NCI-H1694 treated with DMSO at 0.1 percent for 48 hours (cell line): ENCODE data around the gene KNTC1.
"Not testable (repeated sequence)": the region's sequence is repeated elsewhere in the genome, so short reads cannot be mapped to it uniquely, and the experiment has no call there.

Experiments
- DNase-seq: peaks from one replicate; lab custom pipeline; 2025; lab: John Stamatoyannopoulos, UW

Gene KNTC1

DNA sequence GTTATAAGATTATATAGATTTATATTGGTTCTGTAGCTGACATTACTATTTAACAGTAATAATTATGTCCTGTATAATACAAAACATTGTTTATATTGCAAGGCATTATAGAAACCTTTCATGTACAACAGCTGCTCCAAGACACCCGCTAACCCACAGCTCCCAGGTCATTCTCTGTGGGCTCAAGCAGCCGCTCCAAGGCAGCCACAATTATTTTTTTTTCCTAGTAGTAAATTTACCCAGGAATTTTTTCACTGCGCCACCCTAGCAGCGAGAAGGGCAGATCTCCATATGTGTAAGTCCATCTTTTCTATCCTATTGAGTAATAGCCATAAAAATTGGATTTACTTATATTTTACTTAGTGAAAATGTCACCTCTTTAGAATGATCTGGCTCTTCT is 36.3 kb downstream of the KNTC1 start:
- no peak for DNase-seq

DNA sequence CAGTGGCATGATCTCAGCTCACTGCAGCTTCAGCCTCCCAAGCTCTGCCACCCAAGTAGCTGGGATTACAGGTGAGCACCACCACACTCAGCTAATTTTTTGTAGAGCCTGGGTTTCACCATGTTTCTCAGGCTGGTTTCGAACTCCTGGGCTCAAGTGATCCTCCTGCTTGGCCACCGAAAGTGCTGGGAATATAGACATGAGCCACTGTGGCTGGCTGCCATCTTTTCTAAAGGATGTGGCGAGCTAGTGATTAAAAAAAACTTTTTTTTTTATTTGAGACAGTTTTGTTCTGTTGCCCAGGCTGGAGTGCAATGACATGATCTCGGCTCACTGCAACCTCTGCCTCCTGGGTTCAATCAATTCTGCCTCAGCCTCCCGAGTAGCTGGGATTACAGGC is 39.8 kb downstream of the KNTC1 start:
- not testable (repeated sequence) for DNase-seq

DNA sequence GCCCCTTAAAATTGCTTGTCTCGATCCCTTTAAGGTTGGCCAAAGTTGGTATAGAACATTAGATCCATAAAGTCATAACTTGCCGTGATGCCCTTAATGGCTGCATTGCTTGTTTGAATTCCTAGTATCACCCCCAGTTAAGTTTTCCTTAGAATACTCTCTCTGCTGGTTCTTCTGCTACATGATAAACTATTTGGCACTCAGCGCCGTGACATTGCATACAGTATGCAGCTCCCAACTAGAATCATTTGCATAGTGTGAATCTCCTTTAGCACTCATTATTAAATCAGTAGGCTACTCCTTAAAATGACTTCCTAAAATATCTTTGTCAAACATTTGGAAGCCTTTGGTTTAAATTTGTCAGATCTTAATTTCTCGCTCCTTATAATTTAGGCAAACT is 42.2 kb downstream of the KNTC1 start:
- no peak for DNase-seq

DNA sequence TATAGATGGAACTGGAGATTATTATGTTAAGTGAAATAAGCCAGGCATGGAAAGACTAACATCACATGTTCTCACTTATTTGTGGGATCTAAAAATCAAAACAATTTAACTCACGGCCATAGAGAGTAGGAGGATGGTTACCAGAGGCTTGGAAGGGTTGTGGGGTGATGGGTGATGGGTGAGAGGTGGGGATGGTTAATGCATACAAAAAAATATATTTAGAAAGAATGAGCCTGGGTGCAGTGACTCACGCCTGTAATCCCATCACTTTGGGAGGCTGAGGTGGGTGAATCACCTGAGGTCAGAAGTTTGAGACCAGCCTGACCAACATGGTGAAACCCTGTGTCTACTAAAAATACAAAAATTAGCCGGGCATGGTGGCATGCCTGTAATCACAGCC is 43.0 kb downstream of the KNTC1 start:
- DNase-seq = not testable (repeated sequence)

DNA sequence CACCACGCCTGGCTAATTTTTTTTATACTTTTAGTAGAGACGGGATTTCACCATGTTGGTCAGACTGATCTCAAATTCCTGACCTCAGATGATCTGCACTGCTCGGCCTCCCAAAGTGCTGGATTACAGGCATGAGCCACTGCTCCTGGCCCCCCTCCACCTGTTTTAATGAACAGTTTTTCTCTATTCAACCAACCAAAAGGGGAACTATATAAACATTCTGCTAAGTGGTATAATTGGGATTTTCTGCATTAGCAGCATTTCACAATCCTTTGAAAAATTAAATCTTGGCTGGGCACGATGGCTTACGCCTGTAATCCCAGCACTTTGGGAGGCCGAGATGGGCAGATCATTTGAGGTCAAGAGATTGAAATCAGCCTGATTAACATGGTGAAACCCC is 44.8 kb downstream of the KNTC1 start:
- no peak for DNase-seq

DNA sequence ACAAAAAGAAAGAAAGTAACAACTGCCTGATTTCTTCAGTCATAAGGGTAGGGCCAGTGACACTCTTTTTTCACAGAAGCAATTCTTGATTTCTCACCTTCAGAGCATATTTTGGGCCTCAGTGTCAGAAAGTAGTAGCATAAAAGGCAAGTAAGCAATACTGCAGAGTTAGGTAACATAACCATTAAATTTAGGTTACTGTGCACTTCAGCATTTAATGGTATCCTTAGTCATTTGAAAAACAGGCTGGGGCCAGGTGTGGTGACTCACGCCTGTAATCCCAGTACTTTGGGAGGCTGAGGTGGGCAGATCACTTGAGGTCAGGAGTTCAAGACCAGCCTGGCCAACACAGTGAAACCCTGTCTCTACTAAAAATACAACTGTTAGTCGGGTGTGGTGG is 56.2 kb downstream of the KNTC1 start:
- DNase-seq = not testable (repeated sequence)

DNA sequence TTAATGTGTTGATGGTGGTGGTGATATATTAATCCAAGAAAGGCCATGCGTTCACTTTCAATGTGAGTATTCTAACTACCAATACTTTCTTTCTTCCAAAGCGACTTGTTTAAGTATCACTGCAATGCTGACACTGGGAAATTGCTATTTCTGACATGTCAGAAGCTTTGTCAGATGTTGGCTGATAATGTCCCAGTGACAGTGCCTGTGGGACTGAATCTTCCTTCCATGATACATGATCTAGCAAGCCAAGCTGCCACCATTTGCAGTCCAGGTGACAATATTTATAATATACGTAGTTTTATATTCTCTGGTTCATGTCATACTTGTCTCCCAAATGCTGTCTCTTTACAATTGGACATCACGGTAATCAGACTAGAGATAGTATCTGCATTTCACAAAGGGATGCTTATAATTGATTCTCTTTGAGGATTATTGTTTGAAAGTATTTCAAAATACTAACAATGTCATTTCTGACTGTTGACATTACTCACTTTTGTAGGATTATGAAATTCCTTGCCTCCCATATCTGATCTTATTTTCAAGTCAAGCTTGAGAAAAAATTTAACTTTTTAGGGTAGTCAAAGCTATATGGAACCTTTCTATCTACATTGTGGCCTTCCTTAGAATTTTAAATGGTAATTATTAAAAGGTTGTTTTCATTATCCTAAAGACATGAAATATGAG is 57.3 kb downstream of the KNTC1 start:
- DNase-seq = no peak

DNA sequence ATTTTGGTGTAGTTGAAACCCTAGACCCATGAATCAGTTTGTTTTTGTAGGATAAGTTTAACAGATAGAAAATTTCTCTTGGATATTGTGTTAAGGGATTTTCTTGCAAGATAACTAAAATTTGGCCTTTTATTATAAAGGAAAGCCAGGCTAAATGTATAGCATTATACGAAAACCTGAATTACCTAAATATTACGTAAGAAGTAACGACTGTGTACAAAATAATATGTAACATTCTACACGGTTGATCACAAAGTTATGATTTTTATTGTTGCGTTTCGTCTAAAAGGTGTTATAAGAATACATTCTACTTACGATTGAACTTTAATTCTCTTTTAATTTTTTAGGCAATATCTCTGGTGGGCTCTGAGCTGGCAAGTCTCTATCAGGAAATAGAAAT is 63.9 kb downstream of the KNTC1 start:
- no peak for DNase-seq

DNA sequence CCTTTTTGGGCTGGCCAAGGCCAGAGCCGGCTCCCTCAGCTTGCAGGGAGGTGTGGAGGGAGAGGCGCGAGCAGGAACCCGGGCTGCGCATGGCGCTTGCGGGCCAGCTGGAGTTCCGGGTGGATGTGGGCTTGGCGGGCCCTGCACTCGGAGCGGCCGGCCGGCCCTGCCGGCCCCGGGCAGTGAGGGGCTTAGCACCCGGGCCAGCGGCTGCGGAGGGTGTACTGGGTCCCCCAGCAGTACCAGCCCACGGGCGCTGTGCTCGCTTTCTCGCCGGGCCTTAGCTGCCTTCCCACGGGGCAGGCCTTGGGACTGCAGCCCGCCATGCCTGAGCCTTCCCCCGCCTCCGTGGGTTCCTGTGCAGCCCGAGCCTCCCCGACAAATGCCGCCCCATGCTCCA is 64.9 kb downstream of the KNTC1 start:
- DNase-seq = not testable (repeated sequence)

DNA sequence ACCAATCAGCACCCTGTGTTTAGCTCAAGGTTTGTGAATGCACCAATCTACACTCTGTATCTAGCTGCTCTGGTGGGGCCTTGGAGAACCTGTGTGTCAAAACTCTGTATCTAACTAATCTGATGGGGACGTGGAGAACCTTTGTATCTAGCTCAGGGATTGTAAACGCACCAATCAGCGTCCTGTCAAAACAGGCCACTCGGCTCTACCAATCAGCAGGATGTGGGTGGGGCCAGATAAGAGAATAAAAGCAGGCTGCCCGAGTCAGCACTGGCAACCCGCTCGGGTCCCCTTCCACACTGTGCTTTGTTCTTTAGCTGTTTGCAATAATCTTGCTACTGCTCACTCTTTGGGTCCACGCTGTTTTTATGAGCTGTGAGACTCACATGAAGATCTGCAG is 65.5 kb downstream of the KNTC1 start:
- not testable (repeated sequence) for DNase-seq

DNA sequence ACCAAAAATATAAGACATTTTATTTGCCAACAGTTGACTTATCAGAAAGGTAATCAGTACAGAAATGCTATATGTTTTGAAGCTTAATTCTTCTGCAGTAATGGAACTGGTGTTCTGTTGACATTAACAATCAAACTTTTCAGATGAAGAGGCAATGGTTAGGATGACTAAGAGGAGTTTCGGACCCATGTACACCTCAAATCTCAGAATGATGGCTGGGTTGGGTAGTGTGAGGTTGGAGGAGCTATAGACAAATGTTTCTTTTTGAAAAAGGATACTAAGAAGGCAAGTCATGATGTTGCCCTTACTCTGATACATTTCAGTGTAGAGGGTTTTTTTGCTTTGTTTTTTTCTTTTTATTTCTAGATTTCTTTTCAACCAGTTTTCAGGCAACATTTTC is 66.9 kb downstream of the KNTC1 start:
- no peak for DNase-seq

DNA sequence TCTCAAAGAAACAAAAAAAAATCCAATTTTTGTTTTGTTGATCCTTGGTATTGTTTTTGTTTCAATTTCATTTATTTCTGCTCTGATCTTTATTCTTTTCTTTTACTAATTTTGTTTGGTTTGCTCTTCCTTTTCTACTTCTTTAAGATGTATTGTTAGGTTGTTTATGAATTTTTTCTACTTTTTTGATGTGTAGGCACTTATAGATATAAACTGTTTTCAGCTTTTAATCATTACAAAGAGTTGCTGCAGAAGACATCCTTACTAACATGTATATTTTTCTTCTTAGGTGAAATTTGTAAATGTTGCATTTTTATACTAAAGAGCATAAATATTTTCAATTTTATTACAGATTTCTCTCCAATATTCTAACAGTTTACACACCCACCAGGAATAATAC is 69.8 kb downstream of the KNTC1 start:
- no peak for DNase-seq

DNA sequence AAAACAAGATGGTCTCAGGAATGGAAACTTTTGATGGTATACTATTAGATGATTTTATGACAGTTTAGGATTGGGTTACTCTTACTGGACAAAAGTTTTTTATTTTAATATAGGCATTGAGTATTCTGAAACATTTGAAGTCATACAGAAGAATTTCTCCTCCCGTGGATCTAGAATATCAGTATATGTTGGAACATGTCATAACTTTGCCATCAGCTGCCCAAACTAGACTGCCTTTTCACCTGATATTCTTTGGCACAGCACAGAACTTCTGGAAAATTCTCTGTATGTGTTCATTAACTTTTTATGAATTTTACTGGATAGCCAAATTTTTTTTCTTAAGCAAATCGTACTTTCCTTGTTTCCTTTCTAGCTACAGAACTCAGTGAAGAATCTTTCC is 75.4 kb downstream of the KNTC1 start:
- DNase-seq = no peak

DNA sequence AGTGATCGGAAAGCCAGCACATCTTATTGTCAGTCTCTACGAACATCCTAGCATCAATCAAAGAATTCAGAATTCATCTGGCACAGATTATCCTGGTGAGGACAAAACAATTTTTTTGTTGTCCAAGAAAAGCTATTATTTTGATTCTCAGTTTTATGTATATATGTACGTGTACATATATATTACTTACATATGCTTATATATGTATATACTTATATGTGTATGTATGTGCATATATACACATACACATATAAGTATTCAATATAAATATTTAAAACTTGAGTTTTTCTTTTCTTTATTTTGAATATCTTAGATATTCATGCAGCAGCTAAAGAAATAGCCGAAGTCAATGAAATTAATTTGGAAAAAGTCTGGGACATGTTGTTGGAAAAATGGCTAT is 77.9 kb downstream of the KNTC1 start:
- DNase-seq = no peak

DNA sequence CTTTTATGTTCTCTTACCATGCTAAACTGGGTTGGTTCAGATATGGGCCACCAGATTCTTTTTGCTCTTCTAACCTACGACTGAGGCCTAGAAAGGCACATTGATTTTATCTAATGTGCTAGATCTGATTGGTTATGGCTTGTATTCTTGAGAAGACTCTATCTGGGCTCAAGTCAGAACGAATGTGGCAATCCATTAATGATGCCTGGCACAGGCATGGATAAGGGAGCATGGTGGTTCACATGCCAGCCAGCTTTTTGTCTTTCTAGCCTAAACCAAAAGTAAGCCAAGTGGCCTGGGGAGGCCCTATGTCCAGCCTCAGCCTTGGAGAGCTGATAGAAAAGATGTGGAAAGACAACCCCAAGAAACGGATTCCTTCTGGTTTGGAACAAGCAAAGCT is 82.7 kb downstream of the KNTC1 start:
- DNase-seq = no peak

DNA sequence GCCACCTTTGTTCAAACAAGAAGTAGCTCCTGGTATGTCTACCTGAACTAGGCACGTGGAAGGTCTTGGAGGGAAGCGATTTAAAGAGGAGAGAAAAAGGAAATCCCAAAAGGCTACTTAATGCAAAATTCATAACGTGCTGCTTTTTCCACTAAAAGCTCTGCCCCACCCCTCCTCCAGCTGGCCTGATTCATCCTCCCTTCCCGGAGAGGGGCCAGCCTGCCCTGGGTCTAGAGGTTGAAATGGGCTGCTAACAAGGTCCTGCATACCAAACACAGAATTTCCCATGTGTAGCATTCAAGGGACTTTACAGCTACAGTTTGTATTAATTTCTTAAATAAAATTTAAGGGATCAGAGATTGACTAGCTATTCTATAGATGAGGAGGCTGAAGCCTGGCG is 83.2 kb downstream of the KNTC1 start:
- DNase-seq = no peak

DNA sequence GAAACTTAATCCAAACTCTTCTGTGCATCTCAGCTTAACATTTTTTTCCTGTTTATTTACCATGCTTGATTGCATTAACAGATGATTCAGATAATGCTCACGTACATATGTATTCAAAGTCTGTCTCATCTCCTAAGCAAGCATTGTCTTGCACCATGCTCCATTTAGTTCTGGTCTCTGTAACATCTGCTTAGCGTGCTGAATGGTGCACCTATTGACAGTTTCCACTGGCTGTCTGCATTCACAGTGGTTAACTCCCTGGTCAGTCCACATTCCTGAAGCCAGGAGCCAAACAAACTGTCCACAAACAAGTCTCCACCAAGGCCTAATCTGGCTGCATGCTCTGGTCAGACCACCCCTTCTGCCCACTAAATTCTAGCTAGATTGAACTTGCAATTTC is 83.9 kb downstream of the KNTC1 start:
- no peak for DNase-seq

DNA sequence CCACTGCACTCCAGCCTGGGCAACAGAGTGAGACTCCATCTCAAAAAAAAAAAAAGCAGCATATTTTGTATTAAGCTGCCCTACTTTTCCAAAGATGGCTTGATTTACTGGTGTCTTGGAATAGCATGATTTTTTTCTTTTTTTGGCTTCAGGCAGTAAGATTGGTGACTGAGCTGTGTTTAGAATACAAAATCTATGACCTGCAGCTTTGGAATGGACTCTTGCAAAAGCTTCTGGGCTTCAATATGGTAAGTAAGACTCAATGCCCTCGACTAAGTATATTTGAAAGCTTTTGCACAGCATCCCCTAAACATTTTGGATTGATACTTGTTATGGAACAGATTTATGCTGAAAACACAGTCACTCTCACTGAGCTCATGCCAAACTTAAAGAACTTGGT is 87.8 kb downstream of the KNTC1 start:
- DNase-seq = no peak

DNA sequence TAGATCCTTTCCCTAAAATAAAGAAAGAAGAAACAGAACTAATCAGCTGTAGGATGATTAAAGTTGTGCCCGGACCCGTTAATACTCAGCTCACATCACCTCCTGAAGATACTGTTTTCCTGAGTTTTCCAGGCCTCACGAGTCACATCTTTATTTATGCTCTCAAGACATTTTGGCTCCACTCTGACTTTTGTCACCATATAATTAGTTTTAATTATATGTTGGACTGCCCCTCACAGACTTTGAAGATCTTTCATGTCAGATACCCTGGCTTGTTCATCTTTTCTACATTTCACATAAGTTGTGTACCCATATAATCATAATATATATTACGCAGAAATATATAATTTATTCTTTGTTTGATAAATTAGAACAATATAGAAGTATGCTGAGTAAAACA is 88.7 kb downstream of the KNTC1 start:
- no peak for DNase-seq

DNA sequence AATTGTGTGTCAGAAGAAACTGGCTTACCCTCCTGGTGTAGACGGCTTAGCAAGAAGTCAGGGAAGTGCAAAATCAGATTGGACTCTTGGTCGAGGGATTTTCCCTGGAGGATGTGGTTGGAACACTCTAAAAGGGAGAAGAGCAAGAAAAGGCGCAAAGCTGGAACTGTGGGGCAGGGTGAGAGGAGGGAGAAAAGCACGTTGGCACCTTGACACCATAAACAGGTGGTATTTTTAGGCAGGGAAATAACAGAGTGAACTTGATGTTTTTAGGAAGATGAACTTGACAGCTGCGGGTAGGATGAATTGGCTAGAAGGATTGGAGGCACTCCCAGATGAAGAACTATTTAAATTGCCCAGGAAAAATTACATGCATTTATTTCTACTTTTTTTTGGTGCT is 108.4 kb downstream of the KNTC1 start:
- DNase-seq = no peak

DNA sequence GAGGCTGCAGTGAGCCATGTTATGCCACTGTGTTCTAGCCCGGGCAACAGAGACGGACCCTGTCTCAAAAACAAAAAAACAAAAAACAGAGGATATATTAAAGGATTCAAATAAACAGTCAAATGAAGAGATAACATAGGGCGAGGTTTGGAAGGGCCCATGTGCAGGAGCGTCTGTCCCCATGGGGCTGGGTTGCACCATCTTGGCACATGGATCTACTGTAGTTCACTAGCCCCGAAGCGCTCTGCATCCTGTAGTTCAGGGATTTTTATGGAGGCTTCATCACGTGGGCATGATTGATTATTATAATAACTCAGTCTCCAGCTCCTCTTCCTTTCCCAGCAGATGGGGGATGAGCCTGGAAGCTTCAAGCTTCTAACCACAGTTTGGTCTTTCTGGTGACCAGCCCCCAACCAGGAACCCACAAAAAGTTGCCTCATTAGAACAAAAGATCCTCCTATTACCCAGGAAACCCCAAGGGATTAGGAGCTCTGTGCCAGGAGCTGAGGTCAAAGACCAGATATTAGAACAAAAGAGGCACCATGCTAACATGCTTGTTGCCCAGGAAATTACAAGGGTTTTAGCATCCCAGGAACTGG is 116.3 kb downstream of the KNTC1 start:
- no peak for DNase-seq

DNA sequence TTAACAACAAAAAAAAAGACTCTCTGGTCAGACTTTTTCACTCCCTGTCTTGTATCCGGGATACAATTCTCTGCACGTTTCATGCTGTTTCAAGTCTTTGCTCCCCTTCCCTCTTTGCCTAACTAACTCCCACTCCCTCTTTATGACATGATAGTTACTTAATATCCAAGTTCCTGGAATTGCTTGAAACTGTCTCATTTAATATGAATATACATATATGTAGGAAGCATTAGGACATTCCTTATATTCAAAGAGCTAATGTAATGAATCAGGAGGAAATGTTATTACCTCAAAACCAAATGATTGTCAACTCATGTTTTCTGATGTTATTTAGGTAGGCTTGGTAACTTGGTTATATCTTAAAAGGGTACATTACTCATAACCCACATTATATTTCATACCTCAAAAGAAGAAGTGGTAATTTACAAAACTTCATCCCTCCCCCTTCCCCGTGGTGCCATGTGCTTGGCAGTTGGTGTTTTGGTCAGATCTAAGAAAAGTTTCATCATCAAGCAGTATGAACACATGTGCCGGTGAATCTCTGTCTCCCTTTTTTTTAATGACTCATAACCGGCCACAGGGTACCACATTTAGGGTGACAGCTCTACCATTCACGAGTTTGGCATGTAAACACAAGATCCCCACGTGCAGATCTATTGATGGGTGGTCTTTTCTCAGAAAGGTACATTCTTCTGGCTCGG is 119.6 kb downstream of the KNTC1 start:
- DNase-seq = no peak

DNA sequence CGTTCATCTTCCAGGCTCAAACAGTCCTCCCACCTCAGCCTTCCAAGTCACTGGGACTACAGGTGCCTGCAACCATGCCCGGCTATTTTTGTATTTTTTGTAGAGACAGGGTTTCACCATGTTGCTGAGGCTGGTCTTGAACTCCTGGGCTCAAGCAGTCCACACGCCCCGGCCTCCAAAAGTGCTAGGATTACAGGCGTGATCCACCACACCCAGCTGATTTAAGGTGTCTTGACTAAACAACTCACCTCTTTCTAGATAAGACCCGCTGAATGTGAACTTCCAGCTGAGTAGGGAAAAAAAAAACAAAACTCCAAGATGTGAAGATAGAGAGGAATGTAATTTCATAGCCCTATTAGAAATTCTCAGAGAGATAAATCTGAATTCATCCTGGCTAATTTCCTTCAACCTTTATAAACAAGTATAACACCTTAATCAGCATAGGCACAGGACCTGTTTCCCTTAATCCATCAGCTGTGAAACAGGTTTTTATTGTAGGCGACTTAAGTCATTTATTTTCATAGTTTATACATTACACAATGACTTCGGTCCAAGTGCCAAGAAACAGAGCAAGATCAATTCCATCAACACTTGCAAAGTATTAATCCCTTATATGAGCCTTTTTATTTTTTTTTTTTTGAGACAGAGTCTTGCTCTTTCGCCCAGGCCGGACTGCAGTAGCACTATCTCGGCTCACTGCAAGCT is 124.6 kb downstream of the KNTC1 start:
- no peak for DNase-seq
